Gastroesophageal sphincter (tissue), 4 donors: ENCODE results near the gene PAPOLB. TPM values are rescaled to one million over a fixed set of nuclear protein-coding genes. Genes with fewer than 3 reads are reported as not detected.

Source experiments
- ATAC-seq: fragments of 150-250 bp; one replicate; pipeline ENCODE4 v1.9.1; 2016; ENCODE audit warnings: mild to moderate bottlenecking, moderate library complexity
- H3K27ac ChIP-seq, 4 donors: fragments of 200-600 bp; sonication (generic) in 3 of 4; 1 replicate in 3 of 4; 2 replicates in 1 of 4; pipeline ENCODE4 v1.5.1; 2016 to 2019
- H3K27me3 ChIP-seq: fragments of 200-600 bp; sonication (generic); one replicate; pipeline ENCODE4 v1.5.1; 2019
- H3K36me3 ChIP-seq, 2 donors: fragments of 200-600 bp; sonication (generic); one replicate each; pipeline ENCODE4 v1.5.1; 2019; ENCODE audit warnings: control low read depth in 1 of 2
- H3K4me1 ChIP-seq, 3 donors: fragments of 200-600 bp; sonication (generic); 1 replicate in 2 of 3; 2 replicates in 1 of 3; pipeline ENCODE4 v1.5.1; 2016 to 2019; ENCODE audit warnings: control low read depth in 2 of 3
- H3K4me3 ChIP-seq, 2 donors: fragments of 200-600 bp; sonication (generic); one replicate each; pipeline ENCODE4 v1.5.1; 2019; ENCODE audit warnings: mild to moderate bottlenecking in 1 of 2, moderate library complexity in 1 of 2
- H3K9me3 ChIP-seq, 3 donors: fragments of 200-600 bp; sonication (generic); one replicate each; pipeline ENCODE4 v1.5.1; 2017 to 2019; ENCODE audit warnings: control low read depth in 2 of 3
- EP300 ChIP-seq: sonication (generic); formaldehyde crosslinking; IDR thresholded peaks from one replicate; pipeline ENCODE4 v1.6.1; 2017; ENCODE audit warnings: antibody characterized with exemption, mild to moderate bottlenecking
- POLR2A ChIP-seq, 2 donors: fragments of 450-650 bp; IDR thresholded peaks; one replicate each; pipeline ENCODE4 v1.6.1; 2017; ENCODE audit warnings: antibody characterized with exemption in 2 of 2, mild to moderate bottlenecking in 2 of 2, moderate library complexity in 1 of 2
- POLR2AphosphoS5 ChIP-seq: sonication (generic); formaldehyde crosslinking; IDR thresholded peaks from one replicate; pipeline ENCODE4 v1.6.1; 2017; ENCODE audit warnings: antibody characterized with exemption
- WGBS, 2 donors: methylation state at CpG; one replicate each; pipeline ENCODE4 v1.1.5; 2018; ENCODE audit warnings: low coverage in 1 of 2; 5-methylcytosine and 5-hydroxymethylcytosine counted together
- total RNA-seq, 4 donors: library from RNA; depleted of rRNA; stranded (reverse); fragments of >200 nt; gene quantifications; one replicate each; pipeline ENCODE4 v1.1.0, GENCODE V29; 2016
- TF ChIP-seq, protein P1 (sequence below), 4 experiments: fragments of 200-600 bp in 2 of 4; fragments of 450-650 bp in 2 of 4; sonication (generic) in 1 of 4; IDR thresholded peaks; one replicate each; pipeline ENCODE4 v1.5.1; 2017 to 2019; ENCODE audit warnings: antibody characterized with exemption in 4 of 4, mild to moderate bottlenecking in 2 of 4, moderate library complexity in 2 of 4

PAPOLB gene
- total RNA-seq, 4 donors from 2014 or later = 0.13 to 0.31 (median 0.19) TPM; not detected in 1

DNA sequence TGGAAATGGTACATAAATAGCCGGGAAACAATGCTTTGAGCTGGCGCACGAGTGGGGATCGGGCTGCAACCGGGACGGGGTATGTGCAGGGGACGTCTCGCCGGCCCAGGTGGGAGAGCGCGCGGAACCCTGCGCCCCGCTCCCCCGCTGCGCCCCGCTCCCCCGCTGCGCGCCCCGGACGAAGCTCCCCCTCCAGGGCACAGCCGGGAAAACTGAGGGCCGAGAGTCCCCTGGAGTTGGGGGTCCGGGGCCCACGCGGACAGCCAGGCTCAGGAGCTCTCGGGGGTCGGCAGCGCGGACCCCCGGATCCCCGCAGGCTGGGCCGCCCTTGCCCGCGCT lies 21.2 kb upstream of the PAPOLB start:
- no CpG with 5 or more reads among the region's 36 CpGs for WGBS, 2 donors
- Histone ChIP-seq H3K27me3 (peaks cover 16% of the 10 kb centered on the region), H3K4me3 (peak overlapping the region; percentile 38 to 85), H3K36me3 (peaks cover 0 to 1% of the 10 kb centered on the region in 2 donors), H3K4me1 (peaks cover 0 to 52% (median 0%) of the 10 kb centered on the region in 3 donors), H3K27ac (peak overlapping the region in 3 of 4 donors; percentile 85 to 89 (median 86)), H3K9me3 (no peaks in the 10 kb centered on the region)
- TF ChIP-seq POLR2A (IDR thresholded peaks at IDR 0.05) (no peak), POLR2AphosphoS5 (no peak), EP300 (no peak)
- TF ChIP-seq, protein P1, sequence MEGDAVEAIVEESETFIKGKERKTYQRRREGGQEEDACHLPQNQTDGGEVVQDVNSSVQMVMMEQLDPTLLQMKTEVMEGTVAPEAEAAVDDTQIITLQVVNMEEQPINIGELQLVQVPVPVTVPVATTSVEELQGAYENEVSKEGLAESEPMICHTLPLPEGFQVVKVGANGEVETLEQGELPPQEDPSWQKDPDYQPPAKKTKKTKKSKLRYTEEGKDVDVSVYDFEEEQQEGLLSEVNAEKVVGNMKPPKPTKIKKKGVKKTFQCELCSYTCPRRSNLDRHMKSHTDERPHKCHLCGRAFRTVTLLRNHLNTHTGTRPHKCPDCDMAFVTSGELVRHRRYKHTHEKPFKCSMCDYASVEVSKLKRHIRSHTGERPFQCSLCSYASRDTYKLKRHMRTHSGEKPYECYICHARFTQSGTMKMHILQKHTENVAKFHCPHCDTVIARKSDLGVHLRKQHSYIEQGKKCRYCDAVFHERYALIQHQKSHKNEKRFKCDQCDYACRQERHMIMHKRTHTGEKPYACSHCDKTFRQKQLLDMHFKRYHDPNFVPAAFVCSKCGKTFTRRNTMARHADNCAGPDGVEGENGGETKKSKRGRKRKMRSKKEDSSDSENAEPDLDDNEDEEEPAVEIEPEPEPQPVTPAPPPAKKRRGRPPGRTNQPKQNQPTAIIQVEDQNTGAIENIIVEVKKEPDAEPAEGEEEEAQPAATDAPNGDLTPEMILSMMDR (IDR thresholded peaks at IDR 0.05) = no peak
- ATAC-seq = no peak

DNA sequence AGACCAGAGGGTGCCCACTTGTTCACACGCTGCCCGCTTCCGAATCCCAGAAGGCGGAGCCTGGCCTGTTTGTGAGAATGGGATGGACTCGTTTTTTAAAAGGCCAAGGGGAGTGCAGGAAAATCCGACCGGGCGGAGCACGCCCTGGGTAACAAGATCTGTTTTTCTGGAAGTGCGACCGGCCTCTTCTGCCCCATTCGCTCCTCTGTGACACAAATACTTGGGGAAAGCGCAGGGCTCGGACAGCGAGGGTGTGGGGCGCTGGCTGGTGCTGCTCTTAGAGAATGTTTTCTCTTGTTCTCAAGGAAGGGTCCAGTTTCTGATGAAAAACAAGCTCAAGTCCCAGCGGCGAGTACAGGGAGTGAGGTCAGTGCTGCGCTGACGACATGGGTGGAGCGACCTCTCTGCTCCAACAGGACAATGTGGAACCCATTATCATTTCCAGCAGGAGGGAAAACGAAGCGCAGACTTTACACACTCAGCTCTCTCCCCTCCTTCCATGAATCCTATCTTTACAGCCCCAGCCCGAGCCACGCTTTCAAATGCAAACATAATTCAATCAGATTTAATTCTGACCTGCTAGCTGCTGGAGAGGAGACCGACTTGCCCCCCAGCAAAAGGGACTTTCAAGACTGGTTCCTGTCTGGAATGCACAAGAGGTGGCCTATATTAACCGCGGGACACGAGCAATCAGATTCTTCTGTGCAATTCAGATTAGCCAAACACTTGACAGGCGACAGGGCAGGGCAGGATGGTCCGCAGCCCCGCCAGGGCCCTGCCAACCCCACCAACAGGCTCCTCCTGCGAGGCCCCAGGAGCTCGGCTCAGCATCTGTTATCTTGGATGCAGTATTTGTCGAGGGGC lies 20.6 kb upstream of the PAPOLB start:
- 3 to 9% methylated on average over 13 to 25 of the region's 35 CpGs for WGBS, 2 donors
- ATAC-seq = peak; percentile 73

DNA sequence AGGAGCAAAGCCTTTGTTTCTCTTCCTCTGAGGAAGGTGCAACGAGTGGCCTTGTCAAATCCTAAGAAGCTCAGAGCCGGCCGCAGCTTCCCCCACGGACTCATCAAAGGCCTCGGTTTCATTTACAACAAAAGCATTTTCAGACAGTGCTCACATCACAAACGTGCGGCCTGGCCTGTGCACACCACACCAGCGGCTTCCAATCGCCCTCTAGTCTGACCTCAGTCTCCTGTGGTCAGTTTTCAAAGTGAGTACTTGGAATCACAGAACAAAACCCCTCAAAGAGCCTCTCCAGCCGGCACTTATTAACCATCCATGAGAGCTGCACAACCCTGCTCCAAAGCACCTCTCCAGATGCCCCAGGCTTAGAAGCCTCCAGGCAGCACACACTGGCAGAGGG lies 18.4 kb upstream of the PAPOLB start:
- Histone ChIP-seq H3K4me3 (peak overlapping the region in 1 of 2 donors; percentile 6), H3K36me3 (peaks cover 0 to 29% of the 10 kb centered on the region in 2 donors), H3K4me1 (peaks cover 0 to 52% (median 0%) of the 10 kb centered on the region in 3 donors), H3K27ac (peak overlapping the region in 1 of 4 donors; percentile 29), H3K9me3 (no peaks in the 10 kb centered on the region), H3K27me3 (peaks cover 16% of the 10 kb centered on the region)
- WGBS, 2 donors = 52% methylated on average over 4 of the region's 10 CpGs; no CpG with 5 or more reads in 1 of the 2 donors
- ATAC-seq = no peak
- TF ChIP-seq, protein P1 (IDR thresholded peaks at IDR 0.05) = no peak
- TF ChIP-seq POLR2AphosphoS5 (no peak), POLR2A (IDR thresholded peaks at IDR 0.05) (no peak), EP300 (no peak)

More for the DNA sequence above, 20.6 kb upstream of the PAPOLB start:
- TF ChIP-seq POLR2A (IDR thresholded peaks at IDR 0.05) (peak in 1 of 2 donors; percentile 38), EP300 (no peak), POLR2AphosphoS5 (no peak)
- TF ChIP-seq, protein P1 (IDR thresholded peaks at IDR 0.05) = peak in 2 of 4 experiments; percentile 27 to 40
- peaks cover 0 to 7% of the 10 kb centered on the region in 2 donors for H3K36me3 ChIP-seq
- H3K9me3 ChIP-seq = no peaks in the 10 kb centered on the region
- H3K4me3 ChIP-seq = peak overlapping the region; percentile 38 to 85
- peaks cover 0 to 52% (median 0%) of the 10 kb centered on the region in 3 donors for H3K4me1 ChIP-seq
- H3K27ac ChIP-seq = peak overlapping the region; percentile 6 to 89 (median 86)
- peaks cover 16% of the 10 kb centered on the region for H3K27me3 ChIP-seq

DNA sequence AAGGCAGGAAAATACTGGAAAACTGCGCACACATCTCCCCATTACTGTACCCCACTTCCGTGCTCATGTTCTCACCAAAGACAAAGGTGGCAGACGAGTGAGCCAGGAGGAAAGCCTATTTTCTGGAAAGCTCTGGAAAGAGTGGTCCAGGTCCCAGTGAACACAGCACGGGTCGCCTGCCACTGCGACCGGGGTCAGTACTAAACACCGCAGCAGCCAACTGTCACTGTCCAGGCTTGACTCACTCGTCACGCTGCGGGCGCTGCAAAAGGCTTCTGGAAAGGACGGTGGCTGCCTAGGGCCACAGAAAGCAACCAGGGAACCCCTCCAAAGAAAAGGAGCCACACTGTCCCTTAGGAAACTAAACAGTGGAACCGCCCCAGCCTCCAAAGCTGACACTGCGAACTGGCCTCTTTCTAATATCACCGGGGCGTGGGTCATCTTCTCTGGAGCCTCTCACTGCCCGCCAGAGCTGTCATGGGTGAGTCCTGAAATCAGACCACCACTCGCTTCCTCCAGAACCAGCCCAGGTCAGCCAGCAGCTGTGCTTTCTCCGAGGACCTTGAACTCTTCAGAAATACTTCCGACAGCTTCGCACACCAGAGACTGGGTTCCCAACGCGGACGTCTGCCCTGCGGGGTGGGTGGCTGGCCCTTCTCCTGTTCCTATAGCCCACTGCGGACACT lies 17.7 kb upstream of the PAPOLB start:
- no peaks in the 10 kb centered on the region for H3K9me3 ChIP-seq
- H3K27ac ChIP-seq = peak overlapping the region in 1 of 4 donors; percentile 17
- ATAC-seq = no peak
- 70 to 82% methylated on average over 4 to 10 of the region's 27 CpGs for WGBS, 2 donors
- peaks cover 0 to 52% (median 0%) of the 10 kb centered on the region in 3 donors for H3K4me1 ChIP-seq
- H3K36me3 ChIP-seq = peaks cover 0 to 32% of the 10 kb centered on the region in 2 donors
- H3K27me3 ChIP-seq = peaks cover 16% of the 10 kb centered on the region
- TF ChIP-seq, protein P1 (IDR thresholded peaks at IDR 0.05) = no peak
- TF ChIP-seq POLR2A (IDR thresholded peaks at IDR 0.05) (no peak), POLR2AphosphoS5 (no peak), EP300 (no peak)
- H3K4me3 ChIP-seq = no peak overlapping the region
